ENCODE results near the gene FAM210B. TPM values are rescaled to one million over a fixed set of nuclear protein-coding genes. Genes with fewer than 3 reads are reported as not detected.
A peak's percentile ranks its signal among the peaks of the same experiment; 100 is the strongest.

Gene FAM210B
- total and polyA plus RNA-seq, 2 of the 13 experiments (the other 11 are each of a cell fraction or from before 2014, with no cell fraction given), result 75.9 to 107 TPM

GRCh38 chr20:56388882-56389281 lies 30.1 kb downstream of the FAM210B start:
- Histone ChIP-seq H3K4me3 (replicated peaks in 1 of 3; ENCODE audit: insufficient read depth in 1 of 3, low read depth in 2 of 3, low read length in 3 of 3) (no peak overlapping the region), H3K9ac (ENCODE audit: insufficient read depth, low read depth, low read length) (no peak overlapping the region), H3K9me3 (ENCODE audit: low read length) (no peaks in the 10 kb centered on the region), H3K4me1 (ENCODE audit: insufficient read depth, low read length) (peaks cover 68% of the 10 kb centered on the region), H3K27ac (ENCODE audit: extremely low read length, insufficient read depth, low read length) (no peak overlapping the region), H4K20me1 (ENCODE audit: insufficient read depth, low read length) (no peaks in the 10 kb centered on the region), H3K79me2 (ENCODE audit: insufficient read depth, low read length) (peaks cover 89% of the 10 kb centered on the region), H3K27me3 (ENCODE audit: control insufficient read depth in 1 of 2, insufficient read depth in 2 of 2, low read length in 2 of 2) (peaks cover 0 to 4% of the 10 kb centered on the region in 2 experiments; a peak in 1 of 5 replicates), H3K36me3 (replicated peaks in 1 of 2; ENCODE audit: control insufficient read depth in 1 of 2, insufficient read depth in 2 of 2, low read length in 2 of 2) (peaks cover 16 to 50% of the 10 kb centered on the region in 2 experiments), H2AFZ (ENCODE audit: low read length) (no peak overlapping the region), H3K4me2 (ENCODE audit: low read depth, low read length) (peak overlapping the region; percentile 82; the same call in 1 of the 2 replicates)
- peak; percentile 54 to 65 for TF ChIP-seq MAFK (conservative IDR thresholded peaks at IDR 0.05 in 1 of 2, IDR thresholded peaks at IDR 0.05 in 1 of 2; ENCODE audit: low read length in 2 of 2)
- peak; percentile 12; the same call in 1 of the 2 replicates for TF ChIP-seq ZFX (CRISPR knock-in tag; IDR thresholded peaks at IDR 0.05; ENCODE audit: low read depth)
- no peak for TF ChIP-seq ZNF710 (CRISPR knock-in tag; IDR thresholded peaks at IDR 0.05; ENCODE audit: borderline replicate concordance)
- no TSS peak for BruUV-seq (replicated peaks)
- CTCF ChIA-PET (ENCODE audit: low intra/inter-chr PET ratio, low total read pairs), result no interaction called here
- ATAC-seq (no peak), FAIRE-seq (no peak), DNase-seq (ENCODE audit: low spot score) (no peak)
- in situ Hi-C loops (cut with HindIII; ENCODE audit: extremely low pct_ligation_motif_present, low pct_unique_long_range_greater_than_20kb) (no loop called here), intact Hi-C loops (cut with micrococcal nuclease; ENCODE audit: unreplicated experiment) (no loop called here)
- WGBS (ENCODE audit: low lambda C conversion rate), result 96% methylated on average over 4 of the region's 4 CpGs
- POLR2A ChIA-PET, result no interaction called here

GRCh38 chr20:56389807-56390206 lies 31.0 kb downstream of the FAM210B start:
- BruUV-seq (replicated peaks), result no TSS peak
- peaks cover 87% of the 10 kb centered on the region for H3K79me2 ChIP-seq (ENCODE audit: insufficient read depth, low read length)
- 0 out of 2 replicates have a peak overlapping the region, but pooled peaks have one; percentile 13 for H3K9ac ChIP-seq (ENCODE audit: insufficient read depth, low read depth, low read length)
- 96% methylated on average over 4 of the region's 4 CpGs for WGBS (ENCODE audit: low lambda C conversion rate)
- H3K27me3 ChIP-seq (ENCODE audit: control insufficient read depth in 1 of 2, insufficient read depth in 2 of 2, low read length in 2 of 2), result peaks cover 0 to 4% of the 10 kb centered on the region in 2 experiments; a peak in 1 of 5 replicates
- peaks cover 73% of the 10 kb centered on the region for H3K4me1 ChIP-seq (ENCODE audit: insufficient read depth, low read length)
- TF ChIP-seq ZNF253 (CRISPR knock-in tag; IDR thresholded peaks at IDR 0.05; ENCODE audit: borderline replicate concordance) (no peak), ZNF460 (CRISPR knock-in tag; IDR thresholded peaks at IDR 0.05; ENCODE audit: borderline replicate concordance) (no peak), ZNF354B (CRISPR knock-in tag; IDR thresholded peaks at IDR 0.05) (no peak), POLR2AphosphoS5 (IDR thresholded peaks at IDR 0.05; ENCODE audit: low read depth, low read length) (peak; percentile 26; the same call in 1 of the 2 replicates)
- ATAC-seq, result no peak
- ChIA-PET CTCF (ENCODE audit: low intra/inter-chr PET ratio, low total read pairs) (no interaction called here), POLR2A (no interaction called here)
- peaks cover 13 to 42% of the 10 kb centered on the region in 2 experiments for H3K36me3 ChIP-seq (replicated peaks in 1 of 2; ENCODE audit: control insufficient read depth in 1 of 2, insufficient read depth in 2 of 2, low read length in 2 of 2)
- H3K4me2 ChIP-seq (ENCODE audit: low read depth, low read length), result peak overlapping the region; percentile 82
- no peak overlapping the region for H2AFZ ChIP-seq (ENCODE audit: low read length)
- in situ Hi-C loops (cut with HindIII; ENCODE audit: extremely low pct_ligation_motif_present, low pct_unique_long_range_greater_than_20kb) (no loop called here), intact Hi-C loops (cut with micrococcal nuclease; ENCODE audit: unreplicated experiment) (no loop called here)
- no peaks in the 10 kb centered on the region for H3K9me3 ChIP-seq (ENCODE audit: low read length)
- no peaks in the 10 kb centered on the region for H4K20me1 ChIP-seq (ENCODE audit: insufficient read depth, low read length)
- H3K4me3 ChIP-seq (replicated peaks in 1 of 3; ENCODE audit: insufficient read depth in 1 of 3, low read depth in 2 of 3, low read length in 3 of 3), result peak overlapping the region in 2 of 3 experiments; percentile 2 to 5; a peak in 1 of 6 replicates
- no peak for FAIRE-seq
- H3K27ac ChIP-seq (ENCODE audit: extremely low read length, insufficient read depth, low read length), result no peak overlapping the region
- no peak for DNase-seq (ENCODE audit: low spot score)
